ENCODE results near the gene TGFB1I1. TPM values are rescaled to one million over a fixed set of nuclear protein-coding genes. Genes with fewer than 3 reads are reported as not detected.
A peak's percentile ranks its signal among the peaks of the same experiment; 100 is the strongest.
"Not testable (repeated sequence)": the region's sequence is repeated elsewhere in the genome, so short reads cannot be mapped to it uniquely, and the experiment has no call there.

Gene TGFB1I1
- total RNA-seq, 1 donor from 2014 or later: 32.5 TPM

- DNase-seq: no peak
- H3K9me3 ChIP-seq: no peaks in the 10 kb centered on the region
- H3K4me3 ChIP-seq: no peak overlapping the region
- no peak for TF ChIP-seq CTCF (IDR thresholded peaks at IDR 0.05)
- no peak overlapping the region for H3K27ac ChIP-seq
- peaks cover 42% of the 10 kb centered on the region for H3K4me1 ChIP-seq
- no peak for ATAC-seq
- intact Hi-C loops (cut with DNase I): no loop called here
- H3K36me3 ChIP-seq: peaks cover 43% of the 10 kb centered on the region
- no peaks in the 10 kb centered on the region for H3K27me3 ChIP-seq (ENCODE audit: low read depth)
These were observed 30.0 kb downstream of the TGFB1I1 start for GRCh38 chr16:31501966-31502348.

GRCh38 chr16:31502981-31503380 is 31.0 kb downstream of the TGFB1I1 start:
- no peak for TF ChIP-seq CTCF (IDR thresholded peaks at IDR 0.05)
- Histone ChIP-seq H3K27me3 (ENCODE audit: low read depth) (no peaks in the 10 kb centered on the region), H3K27ac (peak overlapping the region; percentile 53), H3K4me1 (peaks cover 49% of the 10 kb centered on the region), H3K36me3 (peaks cover 35% of the 10 kb centered on the region), H3K9me3 (no peaks in the 10 kb centered on the region), H3K4me3 (no peak overlapping the region)
- DNase-seq (no peak), ATAC-seq (peak; percentile 78 to 83)
- intact Hi-C loops (cut with DNase I): no loop called here

GRCh38 chr16:31503555-31503954 is 31.6 kb downstream of the TGFB1I1 start:
- Histone ChIP-seq H3K36me3 (peaks cover 29% of the 10 kb centered on the region), H3K4me1 (peaks cover 49% of the 10 kb centered on the region), H3K27ac (peak overlapping the region; percentile 53)
- intact Hi-C loops (cut with DNase I); DNase-seq; H3K27me3 ChIP-seq (ENCODE audit: low read depth); H3K4me3 ChIP-seq; H3K9me3 ChIP-seq: not testable (repeated sequence)
- ATAC-seq: peak in 1 of 2 donors; percentile 23

- Histone ChIP-seq H3K4me3 (no peak overlapping the region), H3K4me1 (peaks cover 54% of the 10 kb centered on the region), H3K27me3 (ENCODE audit: low read depth) (no peaks in the 10 kb centered on the region), H3K27ac (peak overlapping the region; percentile 53), H3K9me3 (no peaks in the 10 kb centered on the region), H3K36me3 (peaks cover 23% of the 10 kb centered on the region)
- no peak for DNase-seq
- ATAC-seq: no peak
- intact Hi-C loops (cut with DNase I): no loop called here
- TF ChIP-seq CTCF (IDR thresholded peaks at IDR 0.05): no peak
These were observed 32.2 kb downstream of the TGFB1I1 start for GRCh38 chr16:31504159-31504558.

- H3K27me3 ChIP-seq (ENCODE audit: low read depth): no peaks in the 10 kb centered on the region
- no peak overlapping the region for H3K4me3 ChIP-seq
- DNase-seq (no peak), ATAC-seq (no peak)
- peaks cover 14% of the 10 kb centered on the region for H3K36me3 ChIP-seq
- no peak overlapping the region for H3K27ac ChIP-seq
- peaks cover 65% of the 10 kb centered on the region for H3K4me1 ChIP-seq
- no peak for TF ChIP-seq CTCF (IDR thresholded peaks at IDR 0.05)
- intact Hi-C loops (cut with DNase I): no loop called here
- H3K9me3 ChIP-seq: no peaks in the 10 kb centered on the region
These were observed 33.5 kb downstream of the TGFB1I1 start for GRCh38 chr16:31505483-31505882.

GRCh38 chr16:31507617-31507928 is 35.6 kb downstream of the TGFB1I1 start:
- Histone ChIP-seq H3K4me3 (peak overlapping the region; percentile 96), H3K36me3 (peaks cover 14% of the 10 kb centered on the region), H3K27me3 (ENCODE audit: low read depth) (no peaks in the 10 kb centered on the region), H3K27ac (peak overlapping the region; percentile 96), H3K4me1 (peaks cover 49% of the 10 kb centered on the region), H3K9me3 (no peaks in the 10 kb centered on the region)
- no peak for TF ChIP-seq CTCF (IDR thresholded peaks at IDR 0.05)
- ATAC-seq (no peak), DNase-seq (no peak)
- intact Hi-C loops (cut with DNase I): no loop called here
